Measurements from ENCODE around the gene METTL13. TPM values are rescaled to one million over a fixed set of nuclear protein-coding genes. Genes with fewer than 3 reads are reported as not detected.

The METTL13 gene
- total and polyA plus RNA-seq, 2 of the 4 experiments (the other 2 are of a cell fraction) = 25.1 to 26.3 TPM

GRCh38 chr1:171763764-171764163 is 17.7 kb upstream of the METTL13 start:
- H3K4me1 ChIP-seq (ENCODE audit: control insufficient read depth, insufficient read depth, low read length) = no peaks in the 10 kb centered on the region; the same call in 1 of the 2 replicates
- H3K4me2 ChIP-seq (ENCODE audit: low read depth, low read length) = no peak overlapping the region
- no peaks in the 10 kb centered on the region for H3K36me3 ChIP-seq (ENCODE audit: control insufficient read depth, insufficient read depth, low read length)
- no peak for TF ChIP-seq CTCF (conservative IDR thresholded peaks at IDR 0.05; ENCODE audit: low read depth, low read length)
- no peak for TF ChIP-seq BHLHE40 (IDR thresholded peaks at IDR 0.05; ENCODE audit: low read depth, low read length)
- no peak for TF ChIP-seq MAFK (IDR thresholded peaks at IDR 0.05; ENCODE audit: low read depth, low read length)
- no peak for TF ChIP-seq CEBPB (IDR thresholded peaks at IDR 0.05; ENCODE audit: low read depth, low read length)
- TF ChIP-seq ELK1 (IDR thresholded peaks at IDR 0.05; ENCODE audit: borderline replicate concordance, low read depth, low read length) = no peak
- TF ChIP-seq MXI1 (IDR thresholded peaks at IDR 0.05; ENCODE audit: borderline replicate concordance, low read depth, low read length) = no peak
- no peak for TF ChIP-seq RCOR1 (IDR thresholded peaks at IDR 0.05; ENCODE audit: insufficient replicate concordance, low read length)
- no peak for TF ChIP-seq FOS (IDR thresholded peaks at IDR 0.05; ENCODE audit: low read depth, low read length)
- no peak for TF ChIP-seq MAZ (IDR thresholded peaks at IDR 0.05; ENCODE audit: borderline replicate concordance, low read depth, low read length)
- TF ChIP-seq POLR2A (IDR thresholded peaks at IDR 0.05; ENCODE audit: low read depth, low read length) = no peak
- no peak for TF ChIP-seq CHD1 (IDR thresholded peaks at IDR 0.05; ENCODE audit: low read depth, low read length)
- no peak overlapping the region for H2BK15ac ChIP-seq (ENCODE audit: low read depth, low read length)
- H4K8ac ChIP-seq (ENCODE audit: low read depth in 2 of 2, low read length in 2 of 2) = no peak overlapping the region
- no peak overlapping the region for H2AK9ac ChIP-seq (replicated peaks; ENCODE audit: low read depth, low read length, poor library complexity)
- ChIA-PET POLR2A (ENCODE audit: unreplicated experiment) (no interaction called here), CTCF (no interaction called here)
- H4K20me1 ChIP-seq (ENCODE audit: insufficient read depth, low read length) = no peaks in the 10 kb centered on the region
- no peak overlapping the region for H2BK5ac ChIP-seq (ENCODE audit: low read depth, low read length, poor library complexity, severe bottlenecking)
- dilution Hi-C loops (cut with HindIII; ENCODE audit: low sequenced_read_pairs, unreplicated experiment) (no loop called here), intact Hi-C loops (cut with micrococcal nuclease) (no loop called here), in situ Hi-C loops (cut with MboI; ENCODE audit: low sequenced_read_pairs) (no loop called here)
- no peak for DNase-seq
- H3K18ac ChIP-seq (ENCODE audit: low read depth, low read length) = no peak overlapping the region
- no peak overlapping the region for H3K56ac ChIP-seq (ENCODE audit: extremely low read depth, insufficient read depth, low read length)
- no peaks in the 10 kb centered on the region for H3K79me1 ChIP-seq (ENCODE audit: low read depth in 1 of 2, low read length in 2 of 2)
- H3K9ac ChIP-seq (ENCODE audit: low read depth, low read length) = no peak overlapping the region
- H3K9me3 ChIP-seq (ENCODE audit: control insufficient read depth, insufficient read depth, low read length) = no peaks in the 10 kb centered on the region
- WGBS, 2 experiments (ENCODE audit: extremely low coverage in 2 of 2, insufficient read length in 1 of 2) = 83% methylated on average over 1 of the region's 6 CpGs; no CpG with 5 or more reads in 1 of the 2 experiments
- no peak overlapping the region for H2BK120ac ChIP-seq (ENCODE audit: low read depth, low read length)
- H3K4me3 ChIP-seq (ENCODE audit: insufficient read depth, low read depth, low read length) = no peak overlapping the region
- H3K9me1 ChIP-seq (ENCODE audit: insufficient read depth, low read length) = no peaks in the 10 kb centered on the region
- BruUV-seq (replicated peaks) = no TSS peak
- no peak overlapping the region for H2BK20ac ChIP-seq (ENCODE audit: low read depth, low read length)
- ATAC-seq (ENCODE audit: low read depth) = no peak
- no peak overlapping the region for H4K5ac ChIP-seq (ENCODE audit: low read depth, low read length)
- no peak overlapping the region for H4K91ac ChIP-seq (ENCODE audit: insufficient read depth, low read depth, low read length)
- no peak overlapping the region for H3K4ac ChIP-seq (ENCODE audit: low read depth, low read length)
- no peak overlapping the region for H3K14ac ChIP-seq (replicated peaks; ENCODE audit: low read depth, low read length)
- H2AFZ ChIP-seq (replicated peaks; ENCODE audit: low read length, poor library complexity) = no peak overlapping the region
- no peak overlapping the region for H3K27ac ChIP-seq (ENCODE audit: insufficient read depth, low read length)
- no peak overlapping the region for H3K23ac ChIP-seq (ENCODE audit: low read depth, low read length)
- H3K27me3 ChIP-seq (ENCODE audit: control insufficient read depth, insufficient read depth, low read length) = no peaks in the 10 kb centered on the region
- no peak overlapping the region for H2AK5ac ChIP-seq (ENCODE audit: low read depth, low read length)
